HG02763 (cell line): ENCODE measurements around the gene ARID3A.

Experiments
- ATAC-seq: cut with Tn5 transposase; IDR thresholded peaks from one replicate; pipeline ENCODE4 v1.9.1; 2021; ENCODE audit warnings: mild to moderate bottlenecking, moderate library complexity; ENCODE audit not compliant: unreplicated experiment

ARID3A gene

DNA sequence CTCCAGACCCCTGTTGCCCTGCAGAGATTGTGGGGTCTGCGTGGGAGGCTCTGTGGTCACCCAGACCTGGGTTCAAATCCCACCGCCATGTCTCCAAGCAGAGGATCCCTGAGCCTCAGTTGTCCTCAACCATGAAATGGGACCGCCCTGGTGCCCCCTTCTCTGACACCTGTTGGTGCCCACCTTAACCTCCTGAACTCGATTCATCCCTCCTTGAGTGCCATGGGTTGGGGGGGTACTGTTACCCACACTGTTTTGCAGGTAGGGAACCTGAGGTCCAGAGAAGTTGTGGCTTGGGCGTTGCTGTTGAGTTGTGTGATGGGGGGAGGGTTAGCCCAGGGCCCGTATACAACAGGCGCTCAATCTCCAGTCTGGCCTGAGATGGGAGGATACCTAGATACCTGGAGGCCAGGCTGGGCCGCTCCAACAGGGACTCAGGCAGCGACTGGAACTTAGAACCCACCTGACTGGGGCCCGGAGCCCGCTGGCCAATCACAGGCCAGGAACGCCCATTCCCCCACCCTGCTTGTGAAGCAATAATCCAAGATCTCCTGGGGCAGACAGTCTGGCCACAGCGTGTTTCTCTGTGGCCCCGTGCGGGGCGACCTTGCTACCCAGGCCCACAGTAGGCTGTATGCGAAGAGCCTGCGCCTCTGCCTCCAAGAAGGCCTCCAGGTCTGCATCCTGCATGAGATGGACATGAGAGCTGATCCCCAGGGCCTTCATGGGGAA is 2.8 kb downstream of the ARID3A start:
- no peak for ATAC-seq

DNA sequence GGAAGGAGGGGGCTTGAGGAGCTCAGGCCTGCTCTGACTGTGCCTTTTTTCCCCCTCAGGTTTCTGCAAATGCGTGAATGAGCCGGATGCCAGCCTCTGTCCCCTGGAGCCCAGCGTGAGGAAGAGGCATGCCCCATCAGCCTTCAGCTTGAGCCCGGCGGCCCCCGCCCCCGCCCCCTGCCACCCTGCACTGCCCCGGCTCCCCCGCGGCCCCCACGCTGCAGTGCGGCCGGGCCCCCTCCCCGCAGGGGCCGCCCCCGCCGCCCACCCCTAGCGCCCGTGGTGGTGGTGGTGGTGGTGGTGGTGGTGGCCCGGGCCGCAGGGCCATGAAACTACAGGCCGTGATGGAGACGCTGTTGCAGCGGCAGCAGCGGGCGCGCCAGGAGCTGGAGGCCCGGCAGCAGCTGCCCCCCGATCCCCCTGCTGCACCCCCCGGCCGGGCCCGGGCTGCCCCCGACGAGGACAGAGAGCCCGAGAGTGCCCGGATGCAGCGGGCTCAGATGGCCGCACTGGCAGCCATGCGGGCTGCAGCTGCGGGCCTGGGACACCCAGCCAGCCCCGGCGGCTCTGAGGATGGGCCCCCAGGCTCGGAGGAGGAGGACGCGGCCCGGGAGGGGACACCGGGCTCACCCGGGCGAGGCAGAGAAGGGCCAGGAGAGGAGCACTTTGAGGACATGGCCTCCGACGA is 3.5 kb downstream of the ARID3A start:
- ATAC-seq = no peak

DNA sequence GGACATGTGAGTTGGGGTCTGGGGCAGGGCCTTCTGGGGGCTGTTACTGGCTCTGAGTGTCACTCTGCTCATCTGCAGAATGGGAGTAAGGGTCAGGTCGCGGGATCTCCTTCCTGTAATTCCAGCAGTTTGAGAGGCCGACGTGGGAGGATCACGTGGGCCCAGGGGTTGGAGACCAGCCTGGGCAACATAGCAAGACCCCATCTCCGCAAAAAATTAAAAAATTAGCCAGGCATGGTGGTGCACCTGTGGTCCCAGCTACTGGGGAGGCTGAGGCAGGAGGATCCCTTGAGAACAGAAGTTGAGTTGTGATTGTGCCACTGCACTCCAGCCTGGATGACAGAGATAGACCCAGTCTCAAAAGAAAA is 4.0 kb downstream of the ARID3A start:
- no peak for ATAC-seq

DNA sequence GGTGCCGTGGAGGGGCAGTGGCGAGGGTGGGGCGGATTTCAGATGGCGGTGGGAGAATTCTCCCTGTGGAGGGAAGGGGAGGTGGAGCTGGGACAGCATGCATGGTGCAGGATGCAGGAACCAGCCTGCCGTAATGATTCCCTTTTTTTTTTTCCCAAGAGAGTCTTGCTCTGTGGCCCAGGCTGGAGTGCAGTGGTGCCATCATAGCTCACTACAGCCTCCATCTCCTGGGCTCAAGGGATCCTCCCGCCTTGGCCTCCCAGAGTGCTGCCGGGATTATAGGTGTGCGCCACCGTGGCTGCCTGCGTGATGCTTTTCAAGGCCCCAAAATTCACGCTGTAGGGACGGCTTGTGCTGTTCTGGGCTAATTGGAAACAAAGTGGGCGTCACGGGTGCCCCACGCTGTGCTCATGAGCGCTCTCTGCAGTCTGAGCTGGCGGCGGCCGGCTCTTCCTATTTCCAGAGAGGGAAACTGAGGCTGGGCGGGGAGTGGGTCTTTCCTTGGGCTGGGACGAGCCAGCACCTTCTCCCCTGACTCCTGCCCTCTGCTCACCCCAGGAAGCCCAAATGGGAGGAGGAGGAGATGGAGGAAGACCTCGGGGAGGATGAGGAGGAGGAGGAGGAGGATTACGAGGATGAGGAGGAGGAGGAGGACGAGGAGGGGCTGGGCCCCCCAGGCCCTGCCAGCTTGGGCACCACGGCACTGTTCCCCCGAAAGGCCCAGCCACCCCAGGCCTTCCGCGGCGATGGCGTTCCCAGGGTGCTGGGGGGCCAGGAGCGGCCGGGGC is 6.2 kb downstream of the ARID3A start:
- ATAC-seq = no peak

DNA sequence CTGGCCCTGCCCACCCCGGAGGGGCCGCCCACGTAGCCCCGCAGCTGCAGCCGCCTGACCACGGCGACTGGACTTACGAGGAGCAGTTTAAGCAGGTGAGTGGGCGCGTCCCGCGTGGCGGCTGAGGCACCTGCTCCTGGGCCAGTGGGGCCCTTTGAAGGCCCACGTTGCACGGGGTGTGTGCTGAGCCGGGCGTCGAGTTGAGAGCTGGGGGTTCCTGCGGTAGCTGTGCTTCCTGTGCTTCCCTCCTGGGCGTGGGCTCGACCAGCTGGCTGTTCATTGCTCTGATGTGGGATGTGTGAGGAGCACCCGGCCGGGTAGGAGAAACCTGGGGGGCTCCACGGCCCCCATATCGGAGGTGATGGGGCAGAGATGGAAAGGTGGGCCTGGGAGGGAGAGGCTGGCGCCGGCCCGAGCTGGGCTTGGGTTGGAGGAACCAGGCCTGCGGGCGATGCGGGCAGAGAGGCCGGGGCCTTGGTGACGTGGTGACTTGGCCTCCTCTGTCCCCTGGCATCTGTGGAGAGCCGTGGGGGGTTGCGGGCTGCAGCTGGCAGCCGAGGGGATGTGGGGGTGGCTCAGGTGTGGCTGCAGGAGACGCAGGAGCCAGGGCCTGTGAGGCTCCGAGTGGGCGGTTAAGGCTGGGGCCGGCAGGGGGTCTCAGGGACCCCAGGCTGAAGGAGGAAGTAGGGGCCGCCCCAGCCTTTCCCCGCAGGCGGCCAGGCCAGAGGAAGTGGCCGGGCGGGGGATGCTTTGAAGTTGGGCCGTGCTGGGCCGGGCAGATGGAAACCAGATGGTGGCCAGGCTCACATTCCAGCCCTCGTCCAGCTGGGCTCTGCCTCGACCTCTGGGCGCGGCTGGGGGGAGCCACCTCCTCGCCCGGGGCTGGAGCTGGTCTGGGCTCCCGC is 7.1 kb downstream of the ARID3A start:
- ATAC-seq = no peak

GRCh38 chr19:933553-933882 is 7.7 kb downstream of the ARID3A start:
- ATAC-seq = no peak

DNA sequence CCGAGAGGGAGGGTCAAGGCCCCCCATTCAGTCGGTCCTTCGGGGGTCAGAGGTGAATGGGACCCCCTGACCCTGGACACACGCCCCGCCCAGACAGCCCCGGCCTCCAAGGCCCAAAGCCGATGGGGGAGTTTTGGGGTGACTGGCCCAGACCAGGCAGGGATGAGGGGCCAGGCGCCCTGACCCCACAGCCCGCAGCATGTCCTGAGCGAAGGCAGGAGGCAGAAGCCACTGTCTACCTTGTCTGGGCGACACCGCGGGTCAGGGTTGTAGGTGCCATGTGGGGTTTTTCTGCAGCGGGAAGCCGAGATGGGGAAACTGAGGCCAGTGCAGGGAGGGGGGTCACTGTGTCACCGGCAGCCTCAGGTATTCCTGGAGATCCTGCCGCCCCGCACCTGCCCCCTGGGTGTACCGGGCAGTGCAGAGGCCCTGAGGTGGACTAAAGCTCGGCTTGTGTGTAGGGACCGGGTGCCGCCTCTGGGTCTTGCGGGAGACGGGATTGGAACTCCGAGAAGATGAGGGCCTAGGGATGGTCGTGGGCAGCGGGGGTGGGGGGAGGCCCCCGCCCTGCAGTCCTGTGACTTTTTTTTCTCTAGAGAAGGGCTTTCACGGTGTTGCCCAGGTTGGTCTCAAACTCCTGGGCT is 8.5 kb downstream of the ARID3A start:
- ATAC-seq = no peak

DNA sequence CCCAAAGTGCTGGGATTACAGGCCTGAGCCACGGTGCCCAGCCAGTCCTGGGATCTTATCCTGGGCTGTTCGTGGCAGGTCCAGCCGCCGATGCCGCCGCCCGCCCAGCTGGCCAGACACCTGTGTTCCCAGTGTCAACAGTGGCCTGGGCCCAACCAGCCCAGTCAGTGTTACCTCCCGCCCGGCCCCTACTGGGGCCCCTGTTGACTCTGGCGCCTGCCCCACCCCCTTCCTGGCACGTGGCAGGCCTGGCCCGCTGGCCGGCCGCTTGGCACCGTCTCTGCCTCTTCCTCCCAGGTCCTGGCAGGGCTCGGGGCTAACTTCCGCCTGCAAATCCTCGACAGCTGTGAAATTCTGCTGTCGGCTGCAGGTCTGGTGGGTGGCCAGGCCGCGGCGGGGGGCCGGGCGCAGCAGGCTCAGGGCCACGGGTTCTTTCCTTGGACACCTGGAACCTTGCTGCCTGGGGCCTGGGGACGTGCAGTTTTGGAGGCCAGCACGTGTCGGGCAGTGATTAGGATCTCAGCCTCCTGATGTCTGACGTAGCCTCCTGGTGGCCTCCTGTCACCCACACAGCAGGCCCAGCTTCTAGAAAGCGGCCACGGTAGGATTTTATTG is 9.1 kb downstream of the ARID3A start:
- ATAC-seq = no peak

DNA sequence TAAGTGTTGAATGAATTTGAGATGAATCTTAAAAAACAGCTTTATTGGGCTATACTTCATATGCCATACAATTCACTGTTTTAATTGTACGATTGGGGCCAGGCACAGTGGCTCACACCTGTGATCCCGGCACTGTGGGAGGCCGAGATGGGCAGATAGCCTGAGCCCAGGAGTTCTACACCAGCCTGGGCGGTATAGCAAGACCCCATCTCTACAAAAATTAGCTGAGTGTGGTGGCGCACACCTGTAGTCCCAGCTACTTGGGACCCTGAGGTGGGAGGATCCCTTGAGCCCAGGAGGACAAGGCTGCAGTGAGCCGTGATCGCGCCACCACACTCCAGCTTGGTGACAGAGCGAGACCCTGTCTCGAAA is 10.3 kb downstream of the ARID3A start:
- ATAC-seq = no peak

GRCh38 chr19:937259-937694 is 11.4 kb downstream of the ARID3A start:
- no peak for ATAC-seq

DNA sequence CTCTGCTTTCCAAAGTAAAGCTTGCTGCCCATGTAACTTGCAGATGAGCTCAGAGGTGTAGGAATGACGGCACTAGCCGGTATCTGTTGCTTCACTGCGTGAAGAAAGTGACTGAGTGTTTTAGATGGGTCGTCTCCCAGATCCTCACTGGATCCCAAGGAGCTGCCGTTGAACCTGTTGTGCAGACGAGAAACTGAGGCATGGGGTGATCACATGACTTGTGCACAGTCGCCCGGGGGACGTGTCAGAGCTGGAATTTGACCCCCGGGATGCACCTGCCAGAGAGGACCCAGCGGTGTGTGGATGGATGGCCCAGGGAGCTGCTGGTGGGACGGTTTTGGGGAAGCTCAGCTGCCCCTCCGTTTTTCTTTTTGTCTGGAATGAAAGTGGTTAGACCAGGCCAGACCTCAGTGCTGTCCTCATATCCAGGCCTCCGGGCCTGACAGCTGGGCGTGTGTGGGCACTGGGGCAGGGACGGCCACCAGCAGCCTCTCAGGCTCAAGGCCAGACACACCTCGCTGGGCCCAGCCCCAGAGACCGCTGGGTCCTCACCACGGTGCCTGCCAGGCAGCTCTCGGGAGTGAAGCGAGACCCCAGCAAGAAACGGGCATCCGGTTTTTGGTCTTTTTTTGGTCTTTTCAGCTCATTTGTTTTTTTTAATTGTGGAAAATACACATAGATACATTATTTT is 12.5 kb downstream of the ARID3A start:
- no peak for ATAC-seq

- no peak for ATAC-seq
Observed at GRCh38 chr19:939439-939838, 13.6 kb downstream of the ARID3A start.

- no peak for ATAC-seq
Observed at GRCh38 chr19:939922-940321, 14.1 kb downstream of the ARID3A start.

- no peak for ATAC-seq
Observed at GRCh38 chr19:940591-941291, 14.9 kb downstream of the ARID3A start.

GRCh38 chr19:941292-942132 is 15.7 kb downstream of the ARID3A start:
- no peak for ATAC-seq

DNA sequence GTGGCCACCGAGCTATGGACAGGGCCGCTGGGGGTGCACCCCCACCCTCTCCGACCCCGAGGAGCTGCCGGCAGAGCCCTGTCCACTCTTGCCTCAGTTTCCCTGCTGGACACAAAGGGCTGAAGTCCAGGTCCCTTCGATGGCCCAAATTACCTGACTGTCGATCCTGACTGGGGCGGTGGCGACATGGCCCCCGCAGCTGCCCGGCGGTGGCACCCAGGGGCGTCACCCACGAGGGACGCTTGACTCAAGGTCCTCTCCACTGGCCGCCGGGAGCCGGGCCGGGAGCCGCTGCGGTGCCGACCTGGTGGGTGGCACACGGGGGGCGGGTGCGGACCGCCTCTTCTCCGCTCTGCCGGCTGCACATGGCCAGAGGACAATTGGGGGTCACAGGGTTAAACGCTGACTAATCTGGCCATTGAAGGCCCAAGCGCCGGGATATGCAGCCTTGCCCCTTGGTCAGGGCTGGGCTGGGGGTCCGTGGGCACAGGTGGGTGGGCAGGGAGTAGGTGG is 16.4 kb downstream of the ARID3A start:
- no peak for ATAC-seq

GRCh38 chr19:943551-944170 is 17.8 kb downstream of the ARID3A start:
- no peak for ATAC-seq
